Karpas-422 (cell line): Measurements from ENCODE around the gene KCNQ5. TPM values are rescaled to one million over a fixed set of nuclear protein-coding genes. Genes with fewer than 3 reads are reported as not detected.

Experiments
- DNase-seq: peaks from one replicate; pipeline ENCODE4 v3.0.0-alpha.2; 2015
- H2AFZ ChIP-seq: fragments of 200-600 bp; sonication (generic); 2 replicates; pipeline ENCODE4 v1.6.1; 2014; ENCODE audit warnings: antibody characterized with exemption, low read length, mixed read lengths
- H3K27ac ChIP-seq: fragments of 200-600 bp; sonication (generic); 2 replicates; pipeline ENCODE4 v1.5.1; 2014; ENCODE audit warnings: mild to moderate bottlenecking, low read length, moderate library complexity
- H3K27me3 ChIP-seq: fragments of 200-600 bp; sonication (generic); 2 replicates; pipeline ENCODE4 v1.6.1; 2014; ENCODE audit warnings: low read length, mixed read lengths
- H3K36me3 ChIP-seq: fragments of 200-600 bp; sonication (generic); 2 replicates; pipeline ENCODE4 v1.6.1; 2014; ENCODE audit warnings: low read length, mixed read lengths; ENCODE audit not compliant: insufficient read depth
- H3K4me1 ChIP-seq: fragments of 200-600 bp; sonication (generic); 2 replicates; pipeline ENCODE4 v1.6.1; 2014; ENCODE audit warnings: mild to moderate bottlenecking, low read length, mixed read lengths
- H3K4me2 ChIP-seq: fragments of 200-600 bp; sonication (generic); 2 replicates; pipeline ENCODE4 v1.6.1; 2014; ENCODE audit warnings: low read length, low read depth, mild to moderate bottlenecking; ENCODE audit not compliant: poor library complexity, severe bottlenecking
- H3K4me3 ChIP-seq: fragments of 200-600 bp; sonication (generic); 2 replicates; pipeline ENCODE4 v1.5.1; 2014; ENCODE audit warnings: mild to moderate bottlenecking, antibody characterized with exemption, low read length, mixed read lengths
- H3K79me2 ChIP-seq: fragments of 200-600 bp; sonication (generic); 2 replicates; pipeline ENCODE4 v1.6.1; 2014; ENCODE audit warnings: mild to moderate bottlenecking, low read length, mixed read lengths
- H3K9ac ChIP-seq: fragments of 200-600 bp; sonication (generic); 2 replicates; pipeline ENCODE4 v1.6.0; 2014; ENCODE audit warnings: low read length
- H3K9me2 ChIP-seq: fragments of 200-600 bp; sonication (generic), shearing (Covaris generic); replicated peaks from 2 replicates; pipeline ENCODE4 v1.6.0; 2014; ENCODE audit warnings: mild to moderate bottlenecking, low read length, moderate library complexity; ENCODE audit not compliant: insufficient read depth
- H3K9me3 ChIP-seq: fragments of 300-700, 200-600 bp; sonication (generic); 2 replicates; pipeline ENCODE4 v1.6.1; 2014; ENCODE audit warnings: low read length, mixed read lengths
- H4K20me1 ChIP-seq: fragments of 200-600 bp; sonication (generic); 2 replicates; pipeline ENCODE4 v1.6.1; 2014; ENCODE audit warnings: mild to moderate bottlenecking, antibody characterized with exemption, low read length, low read depth; ENCODE audit not compliant: insufficient read depth
- small RNA-seq: library from RNA; depleted of rRNA; stranded (forward); fragments of <200 nt; gene quantifications from one replicate; pipeline ENCODE3, GENCODE V24; 2014
- total RNA-seq: library from RNA; depleted of rRNA; stranded (reverse); fragments of >200 nt; shearing (Covaris generic); gene quantifications from 2 replicates; pipeline ENCODE4 v1.2.3, GENCODE V29; 2014; ENCODE audit warnings: low replicate concordance

The KCNQ5 gene
- total RNA-seq, 1 experiment from 2014 or later = 50.5 TPM

DNA sequence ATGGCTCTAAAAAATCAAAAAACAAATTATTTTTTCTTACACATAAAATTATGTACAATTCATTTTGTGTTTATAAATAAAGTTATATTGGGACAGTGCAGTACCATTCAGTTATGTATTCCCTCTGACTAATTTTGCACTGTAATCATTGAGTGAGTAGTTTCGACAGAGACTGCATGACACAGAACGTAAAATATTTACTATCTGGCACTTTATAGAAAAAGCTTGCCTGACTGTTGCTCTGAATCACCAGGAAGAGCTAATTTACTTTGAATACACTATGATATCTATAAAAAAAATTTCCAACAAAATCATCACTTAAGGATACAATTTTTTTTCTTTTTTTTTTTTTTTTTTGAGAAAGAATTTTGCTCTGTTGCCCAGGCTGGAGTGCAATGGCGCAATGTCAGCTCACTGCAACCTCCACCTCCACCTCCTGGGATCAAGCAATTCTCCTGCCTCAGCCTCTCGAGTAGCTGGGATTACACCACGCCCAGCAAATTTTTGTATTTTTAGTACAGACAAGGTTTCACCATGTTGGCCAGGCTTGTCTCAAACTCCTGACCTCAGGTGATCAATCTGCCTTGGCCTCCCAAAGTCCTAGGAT is 614.4 kb downstream of the KCNQ5 start:
- no peak overlapping the region for H3K27ac ChIP-seq
- H3K4me3 ChIP-seq = no peak overlapping the region
- H3K9me2 ChIP-seq = no peaks in the 10 kb centered on the region
- no peak for DNase-seq
- peaks cover 25% of the 10 kb centered on the region for H3K4me1 ChIP-seq
- H2AFZ ChIP-seq = no peak overlapping the region
- no peaks in the 10 kb centered on the region for H3K79me2 ChIP-seq
- no peak overlapping the region for H3K9ac ChIP-seq
- H4K20me1 ChIP-seq = no peaks in the 10 kb centered on the region
- H3K27me3 ChIP-seq = no peaks in the 10 kb centered on the region
- H3K9me3 ChIP-seq = no peaks in the 10 kb centered on the region
- no peak overlapping the region for H3K4me2 ChIP-seq
- no peaks in the 10 kb centered on the region for H3K36me3 ChIP-seq

- no peak overlapping the region for H3K4me2 ChIP-seq
- no peak for DNase-seq
These were observed 618.9 kb downstream of the KCNQ5 start for GRCh38 chr6:73240730-73241129.

DNA sequence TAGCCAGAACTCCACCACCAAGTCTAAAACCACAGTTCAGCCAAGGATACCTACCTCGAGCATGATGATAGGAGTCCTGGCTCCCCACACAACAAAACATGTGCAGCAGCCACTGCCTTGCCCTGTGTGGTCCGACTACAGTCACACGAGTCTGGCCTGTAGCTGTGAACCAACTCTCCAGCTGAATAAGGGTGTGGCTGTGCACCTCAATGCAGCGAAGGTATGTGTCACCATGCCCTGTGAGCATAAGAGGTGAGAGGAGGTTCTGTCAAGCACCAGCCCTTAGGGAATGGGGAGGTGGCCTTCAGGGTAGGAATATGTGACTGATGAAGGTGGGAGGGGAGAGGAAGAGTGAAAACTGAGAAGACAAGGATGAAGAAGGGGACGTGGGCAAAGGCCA is 620.1 kb downstream of the KCNQ5 start:
- H3K27ac ChIP-seq = no peak overlapping the region
- H3K4me1 ChIP-seq = no peaks in the 10 kb centered on the region
- H3K4me3 ChIP-seq = no peak overlapping the region
- no peaks in the 10 kb centered on the region for H4K20me1 ChIP-seq
- DNase-seq = no peak
- no peak overlapping the region for H3K9ac ChIP-seq
- H3K27me3 ChIP-seq = no peaks in the 10 kb centered on the region
- H3K9me2 ChIP-seq = no peaks in the 10 kb centered on the region
- no peaks in the 10 kb centered on the region for H3K79me2 ChIP-seq
- no peaks in the 10 kb centered on the region for H3K36me3 ChIP-seq
- H2AFZ ChIP-seq = no peak overlapping the region
- H3K9me3 ChIP-seq = no peaks in the 10 kb centered on the region
- no peak overlapping the region for H3K4me2 ChIP-seq

More at GRCh38 chr6:73240730-73241129, 618.9 kb downstream of the KCNQ5 start:
- Histone ChIP-seq H3K9me3 (no peaks in the 10 kb centered on the region), H3K4me3 (no peak overlapping the region), H3K27ac (no peak overlapping the region), H3K36me3 (no peaks in the 10 kb centered on the region), H3K27me3 (no peaks in the 10 kb centered on the region), H3K79me2 (no peaks in the 10 kb centered on the region), H4K20me1 (no peaks in the 10 kb centered on the region), H3K9ac (no peak overlapping the region), H2AFZ (no peak overlapping the region), H3K9me2 (no peaks in the 10 kb centered on the region), H3K4me1 (no peaks in the 10 kb centered on the region)

Small RNA genes within 50 kb of the gene (small RNA-seq; reads per million reads assigned to genes)
- not detected for gene MIR4282
